WERI-Rb-1 (cell line): ENCODE results near the gene PCK1.

Experiments used
- DNase-seq: peaks from one replicate; pipeline ENCODE4 v3.0.0-alpha.2; 2020
- H3K27ac ChIP-seq: fragments of 250-450 bp; sonication (Bioruptor Pico); 2 replicates; pipeline ENCODE4 v1.5.1; 2020; ENCODE audit warnings: mild to moderate bottlenecking, moderate library complexity
- H3K27me3 ChIP-seq: fragments of 250-450 bp; sonication (Bioruptor Pico); 2 replicates; pipeline ENCODE4 v1.5.1; 2021; ENCODE audit warnings: mild to moderate bottlenecking, low read depth, moderate library complexity; ENCODE audit not compliant: insufficient read depth, severe bottlenecking
- H3K36me3 ChIP-seq: fragments of 250-450 bp; sonication (Bioruptor Pico); 2 replicates; pipeline ENCODE4 v1.5.1; 2020; ENCODE audit warnings: mild to moderate bottlenecking, moderate library complexity
- H3K4me3 ChIP-seq: 2 replicates; pipeline ENCODE4 v1.5.1; 2011; ENCODE audit warnings: low read depth, mild to moderate bottlenecking, control low read depth, low read length
- H3K9me3 ChIP-seq: fragments of 250-450 bp; sonication (Bioruptor Pico); 2 replicates; pipeline ENCODE4 v1.5.1; 2021; ENCODE audit warnings: mild to moderate bottlenecking, moderate library complexity; ENCODE audit not compliant: severe bottlenecking
- TF ChIP-seq, protein P1 (sequence below): IDR thresholded peaks from 2 replicates; pipeline ENCODE4 v1.5.1; 2011; ENCODE audit warnings: low read depth, mild to moderate bottlenecking, control low read depth, inconsistent platforms, low read length

Gene PCK1

DNA sequence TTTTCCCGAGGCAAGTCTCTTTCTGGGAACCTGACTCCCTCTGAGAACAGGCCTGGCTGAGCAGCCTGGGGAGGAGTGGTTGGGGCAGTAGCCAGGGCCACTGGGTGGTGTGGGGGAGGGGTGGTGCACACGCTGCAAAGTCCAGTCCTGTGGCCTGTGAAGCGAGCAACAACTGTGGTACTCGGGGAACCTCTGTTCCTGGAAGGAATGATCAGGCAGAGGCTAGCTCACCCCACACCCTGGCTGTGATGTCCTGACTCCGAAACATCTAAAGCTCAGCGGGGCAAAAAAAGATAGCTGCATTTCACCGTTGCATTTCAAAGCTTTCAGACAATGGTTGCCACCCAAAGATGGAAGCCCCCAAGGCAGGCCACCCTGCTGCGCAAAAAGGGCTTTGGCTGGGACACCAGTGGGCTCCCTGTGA, 25.5 kb downstream of the PCK1 start:
- Histone ChIP-seq H3K27ac (no peak overlapping the region), H3K36me3 (no peaks in the 10 kb centered on the region), H3K9me3 (no peaks in the 10 kb centered on the region), H3K27me3 (no peaks in the 10 kb centered on the region), H3K4me3 (no peak overlapping the region)
- TF ChIP-seq, protein P1, sequence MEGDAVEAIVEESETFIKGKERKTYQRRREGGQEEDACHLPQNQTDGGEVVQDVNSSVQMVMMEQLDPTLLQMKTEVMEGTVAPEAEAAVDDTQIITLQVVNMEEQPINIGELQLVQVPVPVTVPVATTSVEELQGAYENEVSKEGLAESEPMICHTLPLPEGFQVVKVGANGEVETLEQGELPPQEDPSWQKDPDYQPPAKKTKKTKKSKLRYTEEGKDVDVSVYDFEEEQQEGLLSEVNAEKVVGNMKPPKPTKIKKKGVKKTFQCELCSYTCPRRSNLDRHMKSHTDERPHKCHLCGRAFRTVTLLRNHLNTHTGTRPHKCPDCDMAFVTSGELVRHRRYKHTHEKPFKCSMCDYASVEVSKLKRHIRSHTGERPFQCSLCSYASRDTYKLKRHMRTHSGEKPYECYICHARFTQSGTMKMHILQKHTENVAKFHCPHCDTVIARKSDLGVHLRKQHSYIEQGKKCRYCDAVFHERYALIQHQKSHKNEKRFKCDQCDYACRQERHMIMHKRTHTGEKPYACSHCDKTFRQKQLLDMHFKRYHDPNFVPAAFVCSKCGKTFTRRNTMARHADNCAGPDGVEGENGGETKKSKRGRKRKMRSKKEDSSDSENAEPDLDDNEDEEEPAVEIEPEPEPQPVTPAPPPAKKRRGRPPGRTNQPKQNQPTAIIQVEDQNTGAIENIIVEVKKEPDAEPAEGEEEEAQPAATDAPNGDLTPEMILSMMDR = no peak
- DNase-seq = no peak

DNA sequence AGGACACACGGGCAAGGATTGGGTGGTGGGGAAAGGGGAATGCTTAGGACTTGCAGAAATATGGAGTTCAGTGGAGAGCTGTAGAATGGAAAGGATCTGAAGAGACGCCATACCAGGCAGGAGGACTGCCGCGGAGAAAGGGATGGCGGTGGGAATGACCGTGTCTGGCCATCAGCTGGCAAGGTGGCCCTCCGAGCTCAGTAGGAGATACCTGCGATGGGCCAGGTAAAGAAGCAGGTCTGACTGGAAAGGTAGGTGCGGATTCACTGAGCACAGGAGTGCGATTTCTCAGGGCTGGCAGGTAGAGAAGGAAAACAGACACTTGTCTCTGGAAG, 26.0 kb downstream of the PCK1 start:
- no peak for DNase-seq
- no peak overlapping the region for H3K27ac ChIP-seq
- H3K9me3 ChIP-seq = no peaks in the 10 kb centered on the region
- no peaks in the 10 kb centered on the region for H3K36me3 ChIP-seq
- TF ChIP-seq, protein P1 = no peak
- no peaks in the 10 kb centered on the region for H3K27me3 ChIP-seq
- H3K4me3 ChIP-seq = no peak overlapping the region

DNA sequence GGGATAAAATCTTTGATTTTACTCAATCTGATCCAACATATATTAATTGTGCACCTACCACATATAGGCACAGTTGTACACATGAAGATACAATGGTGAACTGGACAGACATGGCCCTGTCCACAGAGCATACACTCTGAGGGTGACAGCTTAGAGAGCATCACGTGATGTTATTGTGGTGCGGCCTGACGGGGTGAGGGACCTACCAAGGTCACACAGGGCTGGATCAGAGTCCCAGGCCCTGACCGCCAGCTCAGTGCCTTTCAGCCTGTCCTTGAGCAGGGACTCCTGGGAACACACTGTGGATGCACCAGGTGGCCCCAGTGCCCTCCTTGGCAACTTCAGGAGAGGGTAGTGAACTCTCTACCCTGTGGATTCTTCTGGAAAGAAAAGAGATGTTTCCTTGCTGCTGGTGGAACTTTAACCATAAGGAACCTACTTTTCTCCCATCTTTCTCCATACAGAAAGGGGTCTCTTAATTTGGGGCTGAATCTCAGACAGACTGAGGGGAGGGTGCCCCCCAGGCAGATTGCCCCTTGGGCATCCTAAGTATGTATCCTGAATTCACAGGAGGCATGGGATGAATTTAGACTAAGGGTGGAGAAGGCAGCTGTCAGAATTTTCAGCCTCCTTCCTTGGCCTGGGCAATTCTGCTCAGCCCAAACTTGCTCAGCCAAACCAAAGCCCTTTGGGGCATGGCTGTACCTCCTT, 26.5 kb downstream of the PCK1 start:
- H3K27me3 ChIP-seq = no peaks in the 10 kb centered on the region
- H3K36me3 ChIP-seq = no peaks in the 10 kb centered on the region
- no peak overlapping the region for H3K4me3 ChIP-seq
- no peak for DNase-seq
- H3K9me3 ChIP-seq = no peaks in the 10 kb centered on the region
- H3K27ac ChIP-seq = no peak overlapping the region
- TF ChIP-seq, protein P1 = no peak

DNA sequence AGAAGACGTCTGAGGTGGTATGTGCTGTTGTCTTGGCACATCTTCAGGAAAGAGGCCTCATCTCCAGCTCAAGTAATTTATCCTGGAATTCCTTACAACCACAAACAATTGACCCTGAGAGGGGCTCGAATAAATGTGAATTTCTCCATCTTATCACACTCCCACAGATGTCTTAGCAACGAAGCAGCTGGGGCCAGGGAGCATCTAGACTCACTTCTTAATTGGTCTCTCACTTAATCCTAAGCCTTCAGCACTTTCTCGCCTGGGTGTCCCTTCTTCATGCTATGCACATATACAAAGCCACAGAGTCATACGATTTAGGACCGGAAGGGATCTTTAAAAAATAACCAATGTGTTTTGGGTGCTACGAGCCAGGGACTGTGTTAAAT, 27.1 kb downstream of the PCK1 start:
- no peaks in the 10 kb centered on the region for H3K36me3 ChIP-seq
- no peak overlapping the region for H3K27ac ChIP-seq
- TF ChIP-seq, protein P1 = no peak
- no peaks in the 10 kb centered on the region for H3K27me3 ChIP-seq
- H3K9me3 ChIP-seq = no peaks in the 10 kb centered on the region
- H3K4me3 ChIP-seq = no peak overlapping the region
- no peak for DNase-seq

DNA sequence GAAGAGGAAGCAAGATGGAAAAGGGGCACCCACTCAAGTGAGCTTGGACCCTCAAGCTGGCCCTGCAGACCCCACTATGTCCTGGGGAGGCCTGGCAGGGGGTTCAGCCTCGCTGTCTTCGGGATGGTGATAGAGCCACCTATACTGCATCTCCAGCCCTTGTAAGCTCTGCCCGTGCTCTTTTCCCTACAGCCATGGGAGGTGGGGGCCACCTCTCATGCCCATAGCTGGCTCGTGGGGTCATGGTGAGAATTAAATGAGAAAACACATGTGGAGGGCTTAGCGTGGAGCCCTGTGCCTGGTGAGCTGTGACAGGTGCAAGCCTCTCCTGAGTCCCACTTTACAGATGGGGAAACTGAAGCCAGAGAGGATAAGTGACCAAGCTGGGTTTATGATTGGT, 27.7 kb downstream of the PCK1 start:
- H3K27me3 ChIP-seq = no peaks in the 10 kb centered on the region
- no peaks in the 10 kb centered on the region for H3K36me3 ChIP-seq
- no peaks in the 10 kb centered on the region for H3K9me3 ChIP-seq
- H3K27ac ChIP-seq = no peak overlapping the region
- TF ChIP-seq, protein P1 = no peak
- H3K4me3 ChIP-seq = no peak overlapping the region
- no peak for DNase-seq

DNA sequence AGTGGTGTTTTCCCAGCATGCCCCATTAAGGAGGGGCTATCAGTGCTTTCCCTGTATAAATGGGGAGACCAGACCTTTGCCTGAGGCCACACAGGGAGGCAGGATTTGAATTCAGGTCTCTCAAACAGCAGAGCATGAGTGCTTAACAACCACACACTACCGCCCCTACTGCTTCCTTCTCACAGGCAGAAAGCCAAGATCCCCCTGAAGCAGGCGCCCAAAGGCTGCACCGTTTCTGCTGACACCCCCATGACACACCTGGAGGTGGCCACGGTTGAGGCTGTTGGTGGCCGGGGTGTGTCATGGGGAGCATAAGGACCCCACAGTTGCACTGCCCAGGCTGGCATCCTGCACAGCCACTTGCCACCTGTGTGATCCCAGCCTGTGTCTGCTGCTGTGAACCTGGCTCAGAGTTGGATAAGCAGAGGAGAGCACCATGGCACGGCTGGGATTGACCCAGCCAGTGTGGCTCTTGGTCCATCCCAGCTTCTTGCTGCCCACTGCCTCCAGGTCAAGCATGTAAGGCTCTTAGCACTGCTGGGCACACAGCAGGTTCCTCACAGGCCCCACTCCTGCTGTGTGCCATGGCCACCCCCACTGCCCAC, 28.3 kb downstream of the PCK1 start:
- no peak for DNase-seq
- no peaks in the 10 kb centered on the region for H3K9me3 ChIP-seq
- H3K4me3 ChIP-seq = no peak overlapping the region
- no peaks in the 10 kb centered on the region for H3K27me3 ChIP-seq
- no peaks in the 10 kb centered on the region for H3K36me3 ChIP-seq
- TF ChIP-seq, protein P1 = no peak
- H3K27ac ChIP-seq = no peak overlapping the region
